ENCODE data around the gene REEP1.

Gene REEP1

DNA sequence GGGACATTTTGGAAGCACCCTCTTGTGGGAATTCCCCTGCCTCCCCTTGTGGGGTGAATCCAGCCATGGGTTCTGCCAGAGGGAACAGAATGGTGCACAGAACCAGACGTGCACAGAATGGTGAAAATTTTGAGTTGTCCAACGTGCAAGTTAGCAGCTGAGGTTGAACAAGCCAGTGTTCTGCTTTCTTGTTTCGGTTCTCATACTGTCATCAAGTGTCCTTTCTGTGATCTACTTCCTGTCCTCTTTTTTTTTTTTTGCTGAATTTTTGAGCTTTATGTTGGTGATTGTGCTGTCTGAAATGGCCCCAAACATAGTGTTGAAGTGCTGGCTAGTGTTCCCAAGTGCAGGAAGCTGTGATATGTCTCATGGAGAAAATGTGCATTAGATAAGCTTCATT is 21.5 kb upstream of the REEP1 start:
- H3K27ac ChIP-seq (ENCODE audit: poor library complexity, severe bottlenecking) = no peak overlapping the region
- no peak for ATAC-seq (ENCODE audit: low read depth)
- no peaks in the 10 kb centered on the region for H3K9me3 ChIP-seq (ENCODE audit: severe bottlenecking)
- no peak for DNase-seq (ENCODE audit: low spot score)
- H3K36me3 ChIP-seq (ENCODE audit: low read depth) = no peaks in the 10 kb centered on the region
- H3K4me1 ChIP-seq (ENCODE audit: insufficient read depth, poor library complexity, severe bottlenecking) = no peaks in the 10 kb centered on the region
- no peak overlapping the region for H3K4me3 ChIP-seq (ENCODE audit: severe bottlenecking)
- TF ChIP-seq, protein P1, sequence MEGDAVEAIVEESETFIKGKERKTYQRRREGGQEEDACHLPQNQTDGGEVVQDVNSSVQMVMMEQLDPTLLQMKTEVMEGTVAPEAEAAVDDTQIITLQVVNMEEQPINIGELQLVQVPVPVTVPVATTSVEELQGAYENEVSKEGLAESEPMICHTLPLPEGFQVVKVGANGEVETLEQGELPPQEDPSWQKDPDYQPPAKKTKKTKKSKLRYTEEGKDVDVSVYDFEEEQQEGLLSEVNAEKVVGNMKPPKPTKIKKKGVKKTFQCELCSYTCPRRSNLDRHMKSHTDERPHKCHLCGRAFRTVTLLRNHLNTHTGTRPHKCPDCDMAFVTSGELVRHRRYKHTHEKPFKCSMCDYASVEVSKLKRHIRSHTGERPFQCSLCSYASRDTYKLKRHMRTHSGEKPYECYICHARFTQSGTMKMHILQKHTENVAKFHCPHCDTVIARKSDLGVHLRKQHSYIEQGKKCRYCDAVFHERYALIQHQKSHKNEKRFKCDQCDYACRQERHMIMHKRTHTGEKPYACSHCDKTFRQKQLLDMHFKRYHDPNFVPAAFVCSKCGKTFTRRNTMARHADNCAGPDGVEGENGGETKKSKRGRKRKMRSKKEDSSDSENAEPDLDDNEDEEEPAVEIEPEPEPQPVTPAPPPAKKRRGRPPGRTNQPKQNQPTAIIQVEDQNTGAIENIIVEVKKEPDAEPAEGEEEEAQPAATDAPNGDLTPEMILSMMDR (IDR thresholded peaks at IDR 0.05; ENCODE audit: poor library complexity, severe bottlenecking) = no peak
- H3K27me3 ChIP-seq (ENCODE audit: insufficient read depth, poor library complexity, severe bottlenecking) = no peaks in the 10 kb centered on the region

DNA sequence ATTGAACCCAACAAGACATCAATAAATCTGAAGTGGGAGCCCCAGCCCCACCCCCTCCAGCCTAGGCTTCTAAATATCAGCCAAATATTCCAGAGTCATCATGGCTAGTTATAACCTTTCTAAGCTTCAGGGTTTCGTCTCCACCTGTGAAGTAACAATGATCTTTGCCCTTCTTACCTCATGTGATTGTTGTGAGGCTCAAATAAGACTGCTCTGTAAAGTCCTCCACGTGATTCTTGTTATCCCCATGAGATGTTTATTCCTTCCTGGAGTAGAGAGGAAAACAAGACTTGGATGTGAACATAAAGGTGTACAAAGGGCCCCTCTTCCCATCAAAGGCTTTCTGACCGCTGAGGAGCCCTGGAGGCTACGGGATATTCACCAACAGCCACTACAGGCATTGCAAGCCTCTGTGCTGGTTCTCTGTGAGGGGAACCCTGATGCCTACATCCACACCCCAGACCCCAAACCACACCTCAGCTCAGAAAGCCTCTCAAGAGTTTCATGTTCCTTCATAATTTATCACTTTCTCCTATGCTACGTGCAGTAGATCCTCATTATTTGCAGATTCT is 20.1 kb upstream of the REEP1 start:
- no peaks in the 10 kb centered on the region for H3K36me3 ChIP-seq (ENCODE audit: low read depth)
- H3K27me3 ChIP-seq (ENCODE audit: insufficient read depth, poor library complexity, severe bottlenecking) = no peaks in the 10 kb centered on the region
- TF ChIP-seq, protein P1 (IDR thresholded peaks at IDR 0.05; ENCODE audit: poor library complexity, severe bottlenecking) = no peak
- DNase-seq (ENCODE audit: low spot score) (no peak), ATAC-seq (ENCODE audit: low read depth) (no peak)
- H3K4me3 ChIP-seq (ENCODE audit: severe bottlenecking) = no peak overlapping the region
- H3K27ac ChIP-seq (ENCODE audit: poor library complexity, severe bottlenecking) = no peak overlapping the region
- no peaks in the 10 kb centered on the region for H3K4me1 ChIP-seq (ENCODE audit: insufficient read depth, poor library complexity, severe bottlenecking)
- no peaks in the 10 kb centered on the region for H3K9me3 ChIP-seq (ENCODE audit: severe bottlenecking)

DNA sequence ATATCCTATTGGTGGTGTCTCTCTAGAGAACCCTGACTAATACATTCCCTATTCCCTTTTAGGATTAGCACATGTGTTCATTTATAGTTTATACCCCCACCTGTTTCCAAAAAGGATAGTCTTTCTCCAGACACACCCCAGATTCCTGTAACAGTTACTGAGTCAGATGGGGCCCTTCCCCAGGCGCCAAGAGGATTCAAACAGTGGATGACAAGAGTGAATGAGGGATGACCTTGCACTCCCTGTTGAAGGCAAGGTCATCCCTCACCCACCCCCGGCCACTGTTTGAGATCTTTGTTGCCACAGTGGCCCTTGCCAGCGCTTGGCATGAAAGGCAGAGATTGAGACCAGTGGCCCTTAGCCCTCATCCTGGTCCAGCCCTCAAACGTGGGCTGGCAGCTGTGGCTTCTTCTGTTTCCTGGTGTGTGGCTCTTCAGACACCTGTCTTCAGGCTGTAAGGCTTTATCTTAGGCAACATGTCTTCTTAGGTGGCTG is 15.3 kb upstream of the REEP1 start:
- TF ChIP-seq, protein P1 (IDR thresholded peaks at IDR 0.05; ENCODE audit: poor library complexity, severe bottlenecking) = no peak
- H3K4me3 ChIP-seq (ENCODE audit: severe bottlenecking) = no peak overlapping the region
- DNase-seq (ENCODE audit: low spot score) (no peak), ATAC-seq (ENCODE audit: low read depth) (no peak)
- no peaks in the 10 kb centered on the region for H3K36me3 ChIP-seq (ENCODE audit: low read depth)
- no peaks in the 10 kb centered on the region for H3K9me3 ChIP-seq (ENCODE audit: severe bottlenecking)
- no peak overlapping the region for H3K27ac ChIP-seq (ENCODE audit: poor library complexity, severe bottlenecking)
- H3K4me1 ChIP-seq (ENCODE audit: insufficient read depth, poor library complexity, severe bottlenecking) = no peaks in the 10 kb centered on the region
- H3K27me3 ChIP-seq (ENCODE audit: insufficient read depth, poor library complexity, severe bottlenecking) = no peaks in the 10 kb centered on the region

DNA sequence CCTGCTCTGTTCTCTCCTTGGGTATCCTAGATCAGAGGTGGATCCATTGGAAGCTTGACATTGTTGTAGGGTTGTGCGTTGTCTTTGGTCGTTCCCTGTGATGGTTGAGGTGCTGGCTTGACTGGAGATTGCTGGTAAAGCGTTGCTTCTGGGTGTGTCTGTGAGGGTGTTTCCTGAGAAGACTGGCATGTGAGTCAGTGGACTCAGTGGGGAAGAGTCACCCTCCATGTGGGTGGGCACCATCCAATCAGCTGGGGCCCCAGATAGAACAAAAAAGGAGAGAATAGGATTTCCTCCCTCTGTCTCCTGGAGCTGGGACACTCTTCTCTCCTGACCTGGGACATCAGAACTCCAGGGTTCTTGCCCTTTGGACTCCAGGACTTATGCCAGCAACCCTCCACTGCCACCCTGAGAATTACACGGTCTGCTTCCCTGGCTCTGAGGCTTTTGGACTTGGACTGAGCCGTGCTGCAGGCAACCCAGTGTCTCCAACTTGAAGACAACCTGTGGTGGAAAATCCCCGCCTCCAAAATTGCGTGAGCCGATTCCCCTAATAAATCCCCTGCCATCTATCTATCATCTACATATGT is 14.8 kb upstream of the REEP1 start:
- Histone ChIP-seq H3K4me1 (ENCODE audit: insufficient read depth, poor library complexity, severe bottlenecking) (no peaks in the 10 kb centered on the region), H3K27me3 (ENCODE audit: insufficient read depth, poor library complexity, severe bottlenecking) (no peaks in the 10 kb centered on the region), H3K36me3 (ENCODE audit: low read depth) (no peaks in the 10 kb centered on the region), H3K4me3 (ENCODE audit: severe bottlenecking) (no peak overlapping the region), H3K27ac (ENCODE audit: poor library complexity, severe bottlenecking) (no peak overlapping the region), H3K9me3 (ENCODE audit: severe bottlenecking) (no peaks in the 10 kb centered on the region)
- TF ChIP-seq, protein P1 (IDR thresholded peaks at IDR 0.05; ENCODE audit: poor library complexity, severe bottlenecking) = no peak
- no peak for ATAC-seq (ENCODE audit: low read depth)
- no peak for DNase-seq (ENCODE audit: low spot score)

DNA sequence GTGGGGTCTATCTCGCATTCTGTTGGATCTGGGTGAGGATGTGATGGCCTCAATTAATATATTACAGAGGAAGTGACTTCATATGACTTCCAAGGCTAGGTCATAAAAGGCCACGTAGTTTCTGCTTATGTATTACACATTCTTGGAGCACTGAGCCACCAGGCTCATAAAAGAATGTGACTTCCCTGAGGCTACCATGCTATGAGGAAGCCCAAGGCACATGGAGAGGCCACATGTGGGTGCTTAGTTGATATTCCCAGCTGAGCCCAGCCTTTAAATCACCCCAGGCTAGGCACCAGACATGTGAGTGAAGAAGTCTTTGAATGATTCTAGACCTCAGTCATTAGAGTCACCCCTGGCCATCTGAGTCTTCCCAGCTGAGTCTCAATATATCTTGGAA is 13.3 kb upstream of the REEP1 start:
- no peak for ATAC-seq (ENCODE audit: low read depth)

More for the DNA sequence above, 13.3 kb upstream of the REEP1 start:
- Histone ChIP-seq H3K27ac (ENCODE audit: poor library complexity, severe bottlenecking) (no peak overlapping the region), H3K9me3 (ENCODE audit: severe bottlenecking) (no peaks in the 10 kb centered on the region), H3K4me1 (ENCODE audit: insufficient read depth, poor library complexity, severe bottlenecking) (no peaks in the 10 kb centered on the region), H3K36me3 (ENCODE audit: low read depth) (no peaks in the 10 kb centered on the region), H3K27me3 (ENCODE audit: insufficient read depth, poor library complexity, severe bottlenecking) (no peaks in the 10 kb centered on the region), H3K4me3 (ENCODE audit: severe bottlenecking) (no peak overlapping the region)
- TF ChIP-seq, protein P1 (IDR thresholded peaks at IDR 0.05; ENCODE audit: poor library complexity, severe bottlenecking) = no peak
- no peak for DNase-seq (ENCODE audit: low spot score)

Data from RWPE2 (cell line).